Measurements from ENCODE around the gene DXO. TPM values are rescaled to one million over a fixed set of nuclear protein-coding genes. Genes with fewer than 3 reads are reported as not detected.

The DXO gene
- total and polyA plus RNA-seq, 4 donors = 5.1 to 41.7 (median 20.4) TPM

DNA sequence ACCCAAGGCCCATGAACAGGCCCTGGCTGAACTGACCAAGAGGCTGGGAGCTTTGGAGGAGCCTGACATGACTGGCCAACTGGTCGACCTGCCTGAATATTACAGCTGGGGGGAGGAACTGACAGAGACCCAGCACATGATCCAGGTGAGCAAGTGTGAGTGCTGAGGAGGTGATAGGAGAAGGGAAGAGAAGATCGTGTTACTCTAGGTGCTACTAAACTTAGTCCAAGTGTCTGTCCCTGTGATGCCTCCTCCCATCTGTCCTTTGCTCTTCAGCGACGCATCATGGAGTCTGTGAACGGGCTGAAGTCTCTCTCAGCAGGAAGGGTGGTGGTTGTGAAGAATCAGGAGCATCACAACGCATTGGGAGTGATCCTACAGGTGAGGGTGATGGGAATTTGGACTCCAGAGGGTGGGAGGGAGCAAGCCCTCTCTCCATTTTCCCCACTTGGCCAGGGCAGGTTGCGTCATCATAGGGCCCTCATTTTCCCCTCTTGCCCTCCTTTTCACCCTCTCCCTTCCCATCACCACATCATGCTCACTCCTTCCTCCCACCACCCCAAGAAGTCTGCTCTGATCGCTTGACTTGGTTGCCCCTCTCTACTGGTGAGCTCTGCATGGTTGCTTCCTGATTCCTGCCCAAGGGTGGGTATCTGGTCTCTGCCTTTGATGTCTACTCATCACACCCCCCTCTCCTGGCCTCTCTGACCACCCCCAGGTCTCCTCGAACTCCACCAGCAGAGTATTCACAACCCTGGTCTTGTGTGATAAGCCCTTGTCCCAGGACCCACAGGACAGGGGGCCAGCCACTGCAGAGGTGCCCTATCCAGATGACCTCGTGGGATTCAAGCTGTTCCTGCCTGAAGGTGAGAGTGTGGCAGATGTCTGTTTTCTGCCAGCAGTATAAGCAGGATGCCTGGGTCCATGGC, 4.7 kb downstream of the DXO start:
- no peaks in the 10 kb centered on the region for H3K4me1 ChIP-seq (ENCODE audit: control insufficient read depth in 1 of 2, insufficient read depth in 2 of 2, low read length in 2 of 2)
- 78 to 82% methylated on average over 10 of the region's 10 CpGs for WGBS, 2 donors
- H3K4me3 ChIP-seq (ENCODE audit: low read length in 2 of 2) = no peak overlapping the region
- peaks cover 0 to 20% of the 10 kb centered on the region in 2 donors for H3K36me3 ChIP-seq (ENCODE audit: control insufficient read depth in 1 of 2, insufficient read depth in 2 of 2, low read length in 1 of 2)
- H3K27me3 ChIP-seq (ENCODE audit: control insufficient read depth in 1 of 2, insufficient read depth in 2 of 2, low read length in 1 of 2) = no peaks in the 10 kb centered on the region
- no peaks in the 10 kb centered on the region for H3K9me3 ChIP-seq (ENCODE audit: control insufficient read depth, low read length)
- no peak overlapping the region for H3K27ac ChIP-seq (ENCODE audit: low read depth in 1 of 2, low read length in 2 of 2)
- DNase-seq (peak; percentile 29 to 32), ATAC-seq (ENCODE audit: low FRiP score) (no peak)
- intact Hi-C loops (cut with DNase I) = no loop called here

DNA sequence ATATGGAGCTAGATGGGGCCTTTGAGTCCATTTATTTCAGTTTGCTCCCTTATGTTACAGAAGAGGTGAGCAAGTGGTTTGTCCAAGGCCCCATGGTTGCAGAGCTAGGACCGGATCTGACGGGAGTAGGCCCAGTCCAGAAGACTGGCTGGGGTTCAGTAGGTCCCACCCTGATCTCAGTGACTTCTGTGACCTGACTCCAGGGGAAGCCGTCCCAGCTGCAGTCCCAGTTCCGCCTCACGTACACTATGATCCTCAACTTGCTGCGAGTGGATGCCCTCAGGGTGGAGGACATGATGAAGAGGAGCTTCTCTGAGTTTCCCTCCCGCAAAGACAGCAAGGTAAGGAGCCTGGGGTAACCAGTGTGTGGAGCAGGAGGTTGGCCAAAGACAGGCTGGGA, 5.4 kb downstream of the DXO start:
- 86 to 87% methylated on average over 7 of the region's 7 CpGs for WGBS, 2 donors
- ATAC-seq (ENCODE audit: low FRiP score) (no peak), DNase-seq (peak; percentile 43)
- Histone ChIP-seq H3K27ac (ENCODE audit: low read depth in 1 of 2, low read length in 2 of 2) (no peak overlapping the region), H3K4me1 (ENCODE audit: control insufficient read depth in 1 of 2, insufficient read depth in 2 of 2, low read length in 2 of 2) (no peaks in the 10 kb centered on the region), H3K4me3 (ENCODE audit: low read length in 2 of 2) (no peak overlapping the region), H3K36me3 (ENCODE audit: control insufficient read depth in 1 of 2, insufficient read depth in 2 of 2, low read length in 1 of 2) (peaks cover 0 to 20% of the 10 kb centered on the region in 2 donors), H3K27me3 (ENCODE audit: control insufficient read depth in 1 of 2, insufficient read depth in 2 of 2, low read length in 1 of 2) (no peaks in the 10 kb centered on the region), H3K9me3 (ENCODE audit: control insufficient read depth, low read length) (no peaks in the 10 kb centered on the region)
- intact Hi-C loops (cut with DNase I) = no loop called here

DNA sequence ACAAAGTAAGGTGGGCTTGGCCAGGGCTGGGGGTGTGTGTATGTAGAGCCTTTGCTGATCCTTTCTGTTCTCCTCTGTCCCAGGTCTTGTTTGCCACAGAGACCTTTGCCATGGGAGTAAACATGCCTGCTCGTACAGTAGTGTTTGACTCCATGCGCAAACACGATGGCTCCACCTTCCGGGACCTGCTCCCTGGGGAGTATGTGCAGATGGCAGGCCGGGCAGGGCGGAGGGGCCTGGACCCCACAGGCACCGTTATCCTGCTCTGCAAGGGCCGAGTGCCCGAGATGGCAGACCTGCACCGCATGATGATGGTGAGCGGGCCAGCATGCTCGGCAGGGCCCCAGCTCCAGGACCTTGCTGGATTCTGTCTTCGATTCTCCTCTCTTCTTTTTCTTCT, 6.2 kb downstream of the DXO start:
- no peaks in the 10 kb centered on the region for H3K27me3 ChIP-seq (ENCODE audit: control insufficient read depth in 1 of 2, insufficient read depth in 2 of 2, low read length in 1 of 2)
- no peaks in the 10 kb centered on the region for H3K4me1 ChIP-seq (ENCODE audit: control insufficient read depth in 1 of 2, insufficient read depth in 2 of 2, low read length in 2 of 2)
- H3K36me3 ChIP-seq (ENCODE audit: control insufficient read depth in 1 of 2, insufficient read depth in 2 of 2, low read length in 1 of 2) = peaks cover 0 to 22% of the 10 kb centered on the region in 2 donors

DNA sequence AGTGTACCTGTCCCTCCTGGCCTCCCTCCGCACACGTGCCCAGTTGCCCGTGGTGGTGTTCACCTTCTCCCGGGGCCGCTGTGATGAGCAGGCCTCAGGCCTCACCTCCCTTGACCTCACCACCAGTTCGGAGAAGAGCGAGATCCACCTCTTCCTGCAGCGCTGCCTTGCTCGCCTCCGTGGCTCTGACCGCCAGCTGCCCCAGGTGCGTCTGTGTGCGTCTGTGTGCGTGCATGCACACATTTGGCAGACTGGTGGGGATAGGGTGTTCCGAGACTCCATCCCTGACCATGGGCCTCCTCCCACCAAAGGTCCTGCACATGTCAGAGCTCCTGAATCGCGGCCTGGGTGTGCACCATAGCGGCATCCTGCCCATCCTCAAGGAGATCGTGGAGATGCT, 8.0 kb downstream of the DXO start:
- H3K27ac ChIP-seq (ENCODE audit: low read depth in 1 of 2, low read length in 2 of 2) = no peak overlapping the region
- DNase-seq (peak in 1 of 2 donors; percentile 35), ATAC-seq (ENCODE audit: low FRiP score) (no peak)
- 94 to 95% methylated on average over 19 of the region's 19 CpGs for WGBS, 2 donors
- peaks cover 0 to 18% of the 10 kb centered on the region in 2 donors for H3K36me3 ChIP-seq (ENCODE audit: control insufficient read depth in 1 of 2, insufficient read depth in 2 of 2, low read length in 1 of 2)
- H3K4me3 ChIP-seq (ENCODE audit: low read length in 2 of 2) = no peak overlapping the region
- no peaks in the 10 kb centered on the region for H3K9me3 ChIP-seq (ENCODE audit: control insufficient read depth, low read length)
- no peaks in the 10 kb centered on the region for H3K4me1 ChIP-seq (ENCODE audit: control insufficient read depth in 1 of 2, insufficient read depth in 2 of 2, low read length in 2 of 2)
- intact Hi-C loops (cut with DNase I) = no loop called here
- no peaks in the 10 kb centered on the region for H3K27me3 ChIP-seq (ENCODE audit: control insufficient read depth in 1 of 2, insufficient read depth in 2 of 2, low read length in 1 of 2)

More for the DNA sequence above, 6.2 kb downstream of the DXO start:
- H3K4me3 ChIP-seq (ENCODE audit: low read length in 2 of 2) = no peak overlapping the region
- intact Hi-C loops (cut with DNase I) = no loop called here
- H3K9me3 ChIP-seq (ENCODE audit: control insufficient read depth, low read length) = no peaks in the 10 kb centered on the region
- H3K27ac ChIP-seq (ENCODE audit: low read depth in 1 of 2, low read length in 2 of 2) = no peak overlapping the region
- DNase-seq (peak; percentile 34 to 64), ATAC-seq (ENCODE audit: low FRiP score) (no peak)
- 81 to 85% methylated on average over 13 of the region's 13 CpGs for WGBS, 2 donors

DNA sequence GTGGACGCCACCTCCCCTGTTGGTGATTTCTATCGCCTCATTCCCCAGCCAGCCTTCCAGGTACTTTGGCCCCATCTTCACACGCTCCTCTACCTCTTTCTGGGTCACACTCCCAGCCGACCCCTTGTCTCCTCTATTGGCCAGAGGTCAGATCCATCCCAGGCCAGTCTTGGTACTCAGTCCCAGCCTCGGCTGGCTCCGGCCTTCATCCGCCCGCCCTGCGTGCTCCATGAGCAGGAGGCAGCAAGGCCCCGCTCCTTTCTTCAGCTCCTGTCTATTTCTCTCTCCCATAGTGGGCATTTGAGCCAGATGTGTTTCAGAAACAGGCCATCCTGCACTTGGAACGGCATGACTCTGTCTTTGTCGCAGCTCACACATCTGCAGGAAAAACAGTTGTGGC, 10.3 kb downstream of the DXO start:
- no peaks in the 10 kb centered on the region for H3K4me1 ChIP-seq (ENCODE audit: control insufficient read depth in 1 of 2, insufficient read depth in 2 of 2, low read length in 2 of 2)
- no peaks in the 10 kb centered on the region for H3K27me3 ChIP-seq (ENCODE audit: control insufficient read depth in 1 of 2, insufficient read depth in 2 of 2, low read length in 1 of 2)
- 90 to 93% methylated on average over 12 of the region's 12 CpGs for WGBS, 2 donors
- ATAC-seq (ENCODE audit: low FRiP score) (no peak), DNase-seq (no peak)
- H3K27ac ChIP-seq (ENCODE audit: low read depth in 1 of 2, low read length in 2 of 2) = no peak overlapping the region
- H3K36me3 ChIP-seq (ENCODE audit: control insufficient read depth in 1 of 2, insufficient read depth in 2 of 2, low read length in 1 of 2) = peaks cover 0 to 11% of the 10 kb centered on the region in 2 donors
- no peaks in the 10 kb centered on the region for H3K9me3 ChIP-seq (ENCODE audit: control insufficient read depth, low read length)
- H3K4me3 ChIP-seq (ENCODE audit: low read length in 2 of 2) = no peak overlapping the region
- intact Hi-C loops (cut with DNase I) = no loop called here

DNA sequence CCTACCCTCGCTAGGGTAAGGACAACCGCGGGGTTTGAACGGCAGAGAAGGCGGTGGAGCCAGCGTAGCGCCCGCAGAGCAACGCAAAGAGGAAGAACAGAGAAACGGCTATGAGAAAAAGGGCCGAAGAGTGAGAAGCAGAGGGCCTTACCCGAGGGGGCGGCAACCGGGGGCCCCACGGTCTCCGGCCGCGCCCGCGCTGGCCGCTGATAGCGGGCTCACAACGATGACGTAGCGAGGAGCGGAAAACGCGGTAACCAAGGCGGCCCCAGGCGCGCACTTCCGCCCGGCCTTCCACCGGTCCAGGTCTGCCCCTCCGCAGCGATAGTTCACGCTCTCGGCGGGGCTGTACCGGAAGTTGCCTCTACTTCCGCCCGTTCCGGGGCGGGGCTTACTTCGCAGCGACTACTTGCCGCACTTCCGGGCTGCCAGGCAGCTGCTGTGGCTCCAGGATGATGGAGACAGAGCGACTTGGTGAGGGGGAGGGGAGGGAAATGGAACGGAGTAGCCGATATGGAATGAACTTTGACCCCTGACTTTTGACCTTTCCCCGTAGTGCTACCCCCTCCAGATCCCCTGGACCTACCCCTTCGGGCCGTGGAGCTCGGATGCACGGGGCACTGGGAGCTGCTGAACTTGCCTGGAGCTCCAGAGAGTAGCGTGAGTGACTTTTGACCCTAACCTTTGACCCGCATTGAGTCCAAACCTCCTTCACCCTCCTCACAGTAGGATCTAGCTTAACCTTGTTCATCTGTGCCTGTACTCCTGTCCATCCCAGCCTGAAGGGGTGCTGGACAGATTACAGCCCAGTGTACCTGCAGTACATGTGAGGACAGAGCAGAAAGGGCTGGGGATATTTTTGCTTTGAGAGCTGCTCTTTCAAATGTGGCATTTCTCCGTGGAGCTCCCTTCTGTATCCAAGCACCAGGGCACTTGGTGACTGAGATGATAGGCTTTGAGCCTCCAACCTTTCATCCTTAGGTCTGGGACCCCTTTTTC, 12.9 kb downstream of the DXO start, which contains the start of the genes NELFE and SKIC2:
TSS of gene NELFE (minus strand) at position 231 of the 999 bp plus-strand sequence. CDS start 525 bp downstream, outside the sequence.
TSS of gene SKIC2 (plus strand) at position 435 of the 999 bp plus-strand sequence. CDS start at position 453, 18 bp downstream.
- intact Hi-C loops (cut with DNase I) = loop anchor here in 1 of 2 donors (1.0 kb wide), 1 partner anchor 13 kb away; the partner anchor contains the start of gene DXO
- peaks cover 0 to 6% of the 10 kb centered on the region in 2 donors for H3K36me3 ChIP-seq (ENCODE audit: control insufficient read depth in 1 of 2, insufficient read depth in 2 of 2, low read length in 1 of 2)
- 0 to 1% methylated on average over 59 of the region's 59 CpGs for WGBS, 2 donors

DNA sequence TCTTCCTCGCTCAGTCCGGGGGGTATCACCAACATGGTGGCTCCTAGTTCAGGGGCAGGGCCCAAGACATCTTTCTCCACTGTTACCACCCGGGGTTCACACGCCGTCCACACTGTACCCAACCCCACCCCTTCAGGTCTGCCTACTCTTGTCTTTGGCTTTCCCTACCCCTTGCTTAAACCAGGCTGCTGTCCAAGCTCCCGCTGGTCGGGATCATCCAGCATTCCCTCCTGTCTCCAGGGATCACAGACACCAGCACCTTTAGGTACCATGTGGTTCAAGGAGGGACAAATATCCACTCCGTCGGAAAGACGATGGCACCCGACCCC, 13.6 kb downstream of the DXO start:
- ATAC-seq (ENCODE audit: low FRiP score) = peak; percentile 4
- H3K36me3 ChIP-seq (ENCODE audit: control insufficient read depth in 1 of 2, insufficient read depth in 2 of 2, low read length in 1 of 2) = peaks cover 0 to 4% of the 10 kb centered on the region in 2 donors
- no peak for DNase-seq
- WGBS, 2 donors = 7 to 9% methylated on average over 11 of the region's 11 CpGs
- H3K4me1 ChIP-seq (ENCODE audit: control insufficient read depth in 1 of 2, insufficient read depth in 2 of 2, low read length in 2 of 2) = no peaks in the 10 kb centered on the region
- no peaks in the 10 kb centered on the region for H3K9me3 ChIP-seq (ENCODE audit: control insufficient read depth, low read length)
- peak overlapping the region; percentile 67 to 73 for H3K4me3 ChIP-seq (ENCODE audit: low read length in 2 of 2)
- H3K27me3 ChIP-seq (ENCODE audit: control insufficient read depth in 1 of 2, insufficient read depth in 2 of 2, low read length in 1 of 2) = no peaks in the 10 kb centered on the region
- intact Hi-C loops (cut with DNase I) = no loop called here
- H3K27ac ChIP-seq (ENCODE audit: low read depth in 1 of 2, low read length in 2 of 2) = peak overlapping the region in 1 of 2 donors; percentile 51

More for the DNA sequence above, 12.9 kb downstream of the DXO start, which contains the start of the genes NELFE and SKIC2:
- no peaks in the 10 kb centered on the region for H3K27me3 ChIP-seq (ENCODE audit: control insufficient read depth in 1 of 2, insufficient read depth in 2 of 2, low read length in 1 of 2)
- peak; percentile 99 for ATAC-seq (ENCODE audit: low FRiP score)
- H3K9me3 ChIP-seq (ENCODE audit: control insufficient read depth, low read length) = no peaks in the 10 kb centered on the region
- DNase-seq = peak; percentile 99 to 100
- H3K4me1 ChIP-seq (ENCODE audit: control insufficient read depth in 1 of 2, insufficient read depth in 2 of 2, low read length in 2 of 2) = no peaks in the 10 kb centered on the region
- peak within 1 kb of the TSS; percentile 67 to 73 for H3K4me3 ChIP-seq (ENCODE audit: low read length in 2 of 2)
- peak within 1 kb of the TSS in 1 of 2 donors; percentile 55 for H3K27ac ChIP-seq (ENCODE audit: low read depth in 1 of 2, low read length in 2 of 2)

DNA sequence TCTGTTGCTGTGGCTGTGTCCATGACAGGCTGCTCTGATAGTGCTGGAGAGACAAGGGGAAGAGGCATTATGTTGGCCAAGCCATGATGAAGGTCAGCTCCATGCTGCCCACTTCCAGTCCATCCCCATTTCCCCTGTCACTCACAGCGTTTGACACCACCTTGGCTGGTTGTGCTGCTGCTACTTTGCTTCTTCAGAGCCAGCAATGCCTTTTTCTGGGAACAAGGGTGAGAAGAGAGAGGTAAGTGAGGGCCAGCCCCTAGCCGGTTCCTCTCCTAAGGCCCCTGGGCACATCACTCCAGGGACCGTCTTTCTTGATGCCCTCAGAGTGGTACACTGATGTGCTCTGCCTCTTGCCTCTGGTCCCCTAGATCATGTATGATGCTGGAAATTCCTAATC, 15.1 kb downstream of the DXO start:
- ATAC-seq (ENCODE audit: low FRiP score) (no peak), DNase-seq (no peak)
- Histone ChIP-seq H3K9me3 (ENCODE audit: control insufficient read depth, low read length) (no peaks in the 10 kb centered on the region), H3K4me3 (ENCODE audit: low read length in 2 of 2) (no peak overlapping the region), H3K27ac (ENCODE audit: low read depth in 1 of 2, low read length in 2 of 2) (no peak overlapping the region), H3K27me3 (ENCODE audit: control insufficient read depth in 1 of 2, insufficient read depth in 2 of 2, low read length in 1 of 2) (no peaks in the 10 kb centered on the region), H3K36me3 (ENCODE audit: control insufficient read depth in 1 of 2, insufficient read depth in 2 of 2, low read length in 1 of 2) (peaks cover 0 to 6% of the 10 kb centered on the region in 2 donors), H3K4me1 (ENCODE audit: control insufficient read depth in 1 of 2, insufficient read depth in 2 of 2, low read length in 2 of 2) (no peaks in the 10 kb centered on the region)
- intact Hi-C loops (cut with DNase I) = no loop called here
- WGBS, 2 donors = 65 to 87% methylated on average over 3 of the region's 3 CpGs

Data from aorta (tissue), 5 donors.